ENCODE results near the gene RBM18. TPM values are rescaled to one million over a fixed set of nuclear protein-coding genes. Genes with fewer than 3 reads are reported as not detected.
A peak's percentile ranks its signal among the peaks of the same experiment; 100 is the strongest.

Gene RBM18
- total RNA-seq, 4 donors from 2014 or later: 5.7 to 8.0 (median 7.0) TPM

DNA sequence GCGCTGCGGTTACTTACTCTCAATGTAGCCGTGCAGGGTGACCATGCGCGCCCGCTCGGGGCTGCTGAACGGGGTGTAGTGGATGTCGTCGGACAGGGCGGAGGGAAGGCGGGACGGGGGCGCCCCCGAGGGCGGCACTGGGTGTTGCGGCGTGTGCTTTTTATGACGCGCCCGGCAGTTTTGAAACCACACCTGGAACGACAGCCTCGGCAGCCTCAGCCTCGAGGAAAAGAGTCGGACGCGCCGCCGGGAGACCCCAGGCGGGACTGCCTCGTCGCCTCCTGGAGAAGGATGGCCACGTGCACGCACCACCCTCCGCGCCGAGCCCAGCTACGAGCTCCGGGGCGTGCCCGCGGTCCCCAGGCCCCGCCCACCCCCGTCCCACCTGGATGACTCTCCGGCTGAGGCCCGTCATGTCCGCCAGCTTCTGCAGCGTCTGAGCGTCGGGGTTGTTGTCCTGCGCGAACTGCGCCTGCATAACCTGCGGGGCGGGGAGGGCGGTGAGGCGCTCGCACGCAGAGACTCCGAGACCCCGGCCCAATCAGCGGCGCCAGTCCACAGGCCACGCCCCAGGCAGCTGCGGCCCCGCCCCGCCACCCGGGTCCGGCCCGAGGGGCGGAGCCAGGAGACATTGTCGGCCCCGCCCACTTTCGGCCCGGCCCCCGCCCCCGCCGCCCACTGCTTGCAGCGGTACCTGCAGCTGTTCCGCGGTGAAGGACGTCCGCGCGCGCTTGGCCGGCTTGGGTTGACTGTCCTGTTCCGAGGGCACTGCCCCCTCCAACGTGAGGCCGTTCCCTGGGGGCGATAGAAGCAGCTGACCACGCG is 50.8 kb downstream of the RBM18 start:
- DNase-seq (ENCODE audit: low spot score in 2 of 2): no peak

GRCh38 chr9:122213102-122213588 is 51.5 kb downstream of the RBM18 start:
- peaks cover 0 to 87% of the 10 kb centered on the region in 2 donors for H3K27me3 ChIP-seq
- TF ChIP-seq POLR2A (IDR thresholded peaks at IDR 0.05) (no peak), EP300 (IDR thresholded peaks at IDR 0.05) (no peak)
- TF ChIP-seq, protein P1, sequence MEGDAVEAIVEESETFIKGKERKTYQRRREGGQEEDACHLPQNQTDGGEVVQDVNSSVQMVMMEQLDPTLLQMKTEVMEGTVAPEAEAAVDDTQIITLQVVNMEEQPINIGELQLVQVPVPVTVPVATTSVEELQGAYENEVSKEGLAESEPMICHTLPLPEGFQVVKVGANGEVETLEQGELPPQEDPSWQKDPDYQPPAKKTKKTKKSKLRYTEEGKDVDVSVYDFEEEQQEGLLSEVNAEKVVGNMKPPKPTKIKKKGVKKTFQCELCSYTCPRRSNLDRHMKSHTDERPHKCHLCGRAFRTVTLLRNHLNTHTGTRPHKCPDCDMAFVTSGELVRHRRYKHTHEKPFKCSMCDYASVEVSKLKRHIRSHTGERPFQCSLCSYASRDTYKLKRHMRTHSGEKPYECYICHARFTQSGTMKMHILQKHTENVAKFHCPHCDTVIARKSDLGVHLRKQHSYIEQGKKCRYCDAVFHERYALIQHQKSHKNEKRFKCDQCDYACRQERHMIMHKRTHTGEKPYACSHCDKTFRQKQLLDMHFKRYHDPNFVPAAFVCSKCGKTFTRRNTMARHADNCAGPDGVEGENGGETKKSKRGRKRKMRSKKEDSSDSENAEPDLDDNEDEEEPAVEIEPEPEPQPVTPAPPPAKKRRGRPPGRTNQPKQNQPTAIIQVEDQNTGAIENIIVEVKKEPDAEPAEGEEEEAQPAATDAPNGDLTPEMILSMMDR (IDR thresholded peaks at IDR 0.05): no peak
- no peaks in the 10 kb centered on the region for H3K36me3 ChIP-seq
- H3K4me3 ChIP-seq: peak overlapping the region in 1 of 4 donors; percentile 22
- no peaks in the 10 kb centered on the region for H3K9me3 ChIP-seq
- no peak for DNase-seq (ENCODE audit: low spot score in 2 of 2)
- no peak overlapping the region for H3K27ac ChIP-seq
- H3K4me1 ChIP-seq: peaks cover 0 to 16% (median 10%) of the 10 kb centered on the region in 4 donors
- 37 to 49% methylated on average over 19 to 20 of the region's 20 CpGs for WGBS, 2 donors

More for the DNA sequence above, 50.8 kb downstream of the RBM18 start:
- peaks cover 0 to 94% of the 10 kb centered on the region in 2 donors for H3K27me3 ChIP-seq
- TF ChIP-seq POLR2A (IDR thresholded peaks at IDR 0.05) (no peak), EP300 (IDR thresholded peaks at IDR 0.05) (no peak)
- TF ChIP-seq, protein P1 (IDR thresholded peaks at IDR 0.05): no peak
- H3K36me3 ChIP-seq: no peaks in the 10 kb centered on the region
- 4 to 12% methylated on average over 21 to 25 of the region's 93 CpGs for WGBS, 2 donors
- no peak overlapping the region for H3K27ac ChIP-seq
- peaks cover 0 to 22% (median 11%) of the 10 kb centered on the region in 4 donors for H3K4me1 ChIP-seq
- H3K9me3 ChIP-seq: no peaks in the 10 kb centered on the region
- H3K4me3 ChIP-seq: peak overlapping the region; percentile 9 to 42 (median 28)

DNA sequence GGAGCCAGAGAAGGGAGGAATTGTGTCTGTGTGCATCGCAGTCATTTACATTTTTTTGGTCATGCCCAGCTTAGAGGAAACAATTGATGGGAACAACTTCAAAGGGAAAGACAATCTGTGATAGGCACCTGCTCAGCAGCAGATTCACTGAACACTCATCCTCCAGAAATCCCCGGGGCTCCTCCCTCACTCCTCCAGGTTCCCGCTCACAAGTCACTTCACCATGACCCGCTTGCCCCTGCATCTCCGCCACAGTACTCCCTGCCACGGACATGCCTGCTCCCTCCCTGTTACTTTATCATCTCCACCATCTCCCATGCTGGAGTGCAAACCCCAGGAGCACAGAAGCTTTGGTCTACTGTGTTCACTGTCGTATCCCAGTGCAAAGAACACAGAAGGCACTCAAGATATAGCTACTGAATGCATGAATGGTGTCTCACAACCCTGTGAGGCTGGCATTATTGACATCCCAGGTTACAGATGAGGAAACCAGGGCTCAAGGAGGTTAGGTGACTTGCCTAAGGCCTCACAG is 52.1 kb downstream of the RBM18 start:
- 72 to 83% methylated on average over 7 of the region's 7 CpGs for WGBS, 2 donors
- Histone ChIP-seq H3K4me3 (no peak overlapping the region), H3K9me3 (no peaks in the 10 kb centered on the region), H3K4me1 (peaks cover 0 to 16% (median 10%) of the 10 kb centered on the region in 4 donors), H3K27ac (no peak overlapping the region), H3K36me3 (no peaks in the 10 kb centered on the region), H3K27me3 (peaks cover 0 to 81% of the 10 kb centered on the region in 2 donors)
- TF ChIP-seq POLR2A (IDR thresholded peaks at IDR 0.05) (no peak), EP300 (IDR thresholded peaks at IDR 0.05) (no peak)
- TF ChIP-seq, protein P1 (IDR thresholded peaks at IDR 0.05): no peak
- DNase-seq (ENCODE audit: low spot score in 2 of 2): no peak

- Histone ChIP-seq H3K27me3 (peaks cover 0 to 50% of the 10 kb centered on the region in 2 donors), H3K4me1 (peaks cover 0 to 23% (median 10%) of the 10 kb centered on the region in 4 donors), H3K36me3 (no peaks in the 10 kb centered on the region), H3K9me3 (no peaks in the 10 kb centered on the region), H3K27ac (no peak overlapping the region), H3K4me3 (no peak overlapping the region)
- WGBS, 2 donors: 91 to 94% methylated on average over 6 to 12 of the region's 12 CpGs
- no peak for DNase-seq (ENCODE audit: low spot score in 2 of 2)
- TF ChIP-seq, protein P1 (IDR thresholded peaks at IDR 0.05): no peak
- TF ChIP-seq POLR2A (IDR thresholded peaks at IDR 0.05) (no peak), EP300 (IDR thresholded peaks at IDR 0.05) (no peak)
Measured at GRCh38 chr9:122209451-122209850, 55.2 kb downstream of the RBM18 start.

- no peaks in the 10 kb centered on the region for H3K9me3 ChIP-seq
- WGBS, 2 donors: 51 to 64% methylated on average over 9 of the region's 9 CpGs
Measured at GRCh38 chr9:122207096-122207495, 57.5 kb downstream of the RBM18 start.

More at GRCh38 chr9:122207096-122207495, 57.5 kb downstream of the RBM18 start:
- H3K4me3 ChIP-seq: no peak overlapping the region
- peaks cover 0 to 9% (median 0%) of the 10 kb centered on the region in 4 donors for H3K4me1 ChIP-seq
- peaks cover 0 to 27% of the 10 kb centered on the region in 2 donors for H3K27me3 ChIP-seq
- no peak for DNase-seq (ENCODE audit: low spot score in 2 of 2)
- TF ChIP-seq, protein P1 (IDR thresholded peaks at IDR 0.05): no peak
- no peak for TF ChIP-seq POLR2A (IDR thresholded peaks at IDR 0.05)
- no peak for TF ChIP-seq EP300 (IDR thresholded peaks at IDR 0.05)
- H3K36me3 ChIP-seq: no peaks in the 10 kb centered on the region
- H3K27ac ChIP-seq: no peak overlapping the region
